GM21576 (cell line): ENCODE results near the gene ADNP2.

Experiments used
- ATAC-seq: cut with Tn5 transposase; IDR thresholded peaks from one replicate; pipeline ENCODE4 v1.9.1; 2021; ENCODE audit warnings: mild to moderate bottlenecking, moderate library complexity; ENCODE audit not compliant: unreplicated experiment

ADNP2 gene, protein sequence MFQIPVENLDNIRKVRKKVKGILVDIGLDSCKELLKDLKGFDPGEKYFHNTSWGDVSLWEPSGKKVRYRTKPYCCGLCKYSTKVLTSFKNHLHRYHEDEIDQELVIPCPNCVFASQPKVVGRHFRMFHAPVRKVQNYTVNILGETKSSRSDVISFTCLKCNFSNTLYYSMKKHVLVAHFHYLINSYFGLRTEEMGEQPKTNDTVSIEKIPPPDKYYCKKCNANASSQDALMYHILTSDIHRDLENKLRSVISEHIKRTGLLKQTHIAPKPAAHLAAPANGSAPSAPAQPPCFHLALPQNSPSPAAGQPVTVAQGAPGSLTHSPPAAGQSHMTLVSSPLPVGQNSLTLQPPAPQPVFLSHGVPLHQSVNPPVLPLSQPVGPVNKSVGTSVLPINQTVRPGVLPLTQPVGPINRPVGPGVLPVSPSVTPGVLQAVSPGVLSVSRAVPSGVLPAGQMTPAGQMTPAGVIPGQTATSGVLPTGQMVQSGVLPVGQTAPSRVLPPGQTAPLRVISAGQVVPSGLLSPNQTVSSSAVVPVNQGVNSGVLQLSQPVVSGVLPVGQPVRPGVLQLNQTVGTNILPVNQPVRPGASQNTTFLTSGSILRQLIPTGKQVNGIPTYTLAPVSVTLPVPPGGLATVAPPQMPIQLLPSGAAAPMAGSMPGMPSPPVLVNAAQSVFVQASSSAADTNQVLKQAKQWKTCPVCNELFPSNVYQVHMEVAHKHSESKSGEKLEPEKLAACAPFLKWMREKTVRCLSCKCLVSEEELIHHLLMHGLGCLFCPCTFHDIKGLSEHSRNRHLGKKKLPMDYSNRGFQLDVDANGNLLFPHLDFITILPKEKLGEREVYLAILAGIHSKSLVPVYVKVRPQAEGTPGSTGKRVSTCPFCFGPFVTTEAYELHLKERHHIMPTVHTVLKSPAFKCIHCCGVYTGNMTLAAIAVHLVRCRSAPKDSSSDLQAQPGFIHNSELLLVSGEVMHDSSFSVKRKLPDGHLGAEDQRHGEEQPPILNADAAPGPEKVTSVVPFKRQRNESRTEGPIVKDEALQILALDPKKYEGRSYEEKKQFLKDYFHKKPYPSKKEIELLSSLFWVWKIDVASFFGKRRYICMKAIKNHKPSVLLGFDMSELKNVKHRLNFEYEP

DNA sequence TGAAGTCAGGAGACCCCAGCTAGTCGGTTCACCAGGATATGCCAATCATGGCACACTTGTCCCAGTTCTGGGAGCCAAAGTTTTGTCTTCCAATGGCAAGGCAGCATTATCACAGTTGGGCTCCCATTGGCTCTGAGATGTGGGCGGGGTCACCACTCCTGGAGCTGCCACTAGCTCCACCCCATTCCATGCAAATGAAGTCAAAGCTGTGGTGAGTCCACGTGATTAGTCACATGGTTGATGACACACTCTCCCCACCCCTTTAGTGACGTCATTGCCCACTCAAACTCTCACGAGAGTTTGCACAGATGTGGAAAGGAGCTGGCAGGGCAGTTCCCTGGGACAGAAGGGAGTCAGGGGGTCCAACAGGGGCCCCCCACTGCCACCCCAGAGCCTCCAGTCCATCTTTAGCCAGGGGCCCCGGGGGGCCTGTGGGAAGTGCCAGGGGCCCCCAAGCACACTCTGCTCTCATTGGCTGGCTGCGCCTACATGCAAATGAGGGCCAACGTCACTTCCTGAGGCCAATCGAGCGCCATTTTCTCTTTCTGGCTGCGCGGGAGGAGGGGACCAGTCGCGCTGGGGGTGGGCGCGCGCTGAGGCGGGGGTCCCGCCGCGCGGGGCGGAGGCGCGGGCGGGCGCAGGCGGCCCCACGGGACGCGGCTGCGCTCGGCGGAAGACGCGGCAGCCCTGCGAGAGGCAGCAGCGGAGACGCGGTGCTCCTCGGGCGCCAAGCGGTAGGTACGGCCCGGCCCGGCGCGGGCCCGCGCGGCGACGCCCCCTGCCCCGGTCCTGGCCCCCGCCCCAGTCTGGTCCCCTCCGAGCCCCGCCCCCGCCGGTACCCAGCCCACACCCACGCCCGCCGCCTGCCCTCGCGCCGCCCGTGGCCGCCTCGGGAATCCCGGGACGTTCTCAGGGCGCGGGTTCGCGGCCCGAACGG lies at the start of gene ADNP2:
TSS of gene ADNP2 (plus strand) at position 524 of the 937 bp plus-strand sequence. CDS start 8,281 bp downstream, outside the sequence.
- peak; percentile 47 for ATAC-seq

DNA sequence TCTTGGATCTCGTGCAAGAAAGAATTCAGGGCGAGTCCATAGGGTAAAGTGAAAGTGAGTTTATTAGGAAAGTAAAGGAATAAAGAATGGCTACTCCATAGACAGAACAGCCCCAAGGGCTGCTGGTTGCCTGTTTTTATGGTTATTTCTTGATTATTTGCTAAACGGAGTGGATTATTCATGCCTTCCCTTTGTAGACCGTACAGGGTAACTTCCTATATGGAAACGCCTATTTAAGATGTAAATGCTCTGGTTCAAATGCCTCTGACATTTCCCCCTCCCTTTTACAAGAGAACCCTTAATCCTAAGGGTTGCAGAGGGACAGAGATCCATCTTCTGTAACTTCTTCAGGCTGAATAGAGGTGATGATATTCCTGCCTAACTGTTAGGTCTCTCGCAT lies 49.1 kb upstream of the ADNP2 start:
- no peak for ATAC-seq

- no peak for ATAC-seq
These were observed 43.4 kb upstream of the ADNP2 start for GRCh38 chr18:80065705-80066104.

GRCh38 chr18:80067321-80067720 lies 41.7 kb upstream of the ADNP2 start:
- no peak for ATAC-seq

DNA sequence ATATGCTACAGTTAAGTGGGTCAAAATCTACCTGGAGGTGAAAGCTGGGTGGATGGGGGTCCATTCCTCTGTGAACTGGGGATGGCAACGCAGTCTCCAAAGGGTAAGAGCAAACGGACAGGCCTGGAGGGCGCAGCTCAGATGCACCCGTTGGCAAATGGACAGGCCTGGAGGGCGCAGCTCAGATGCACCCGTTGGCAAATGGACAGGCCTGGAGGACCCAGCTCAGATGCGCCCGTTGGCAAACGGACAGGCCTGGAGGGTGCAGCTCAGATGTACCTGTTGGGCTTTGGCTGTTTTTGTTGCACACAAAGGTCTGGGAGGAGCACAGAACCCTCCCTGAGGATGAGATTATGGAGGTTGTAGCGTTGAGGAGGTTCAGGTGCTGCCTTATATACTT lies 41.2 kb upstream of the ADNP2 start:
- ATAC-seq, result no peak

- no peak for ATAC-seq
These were observed 40.3 kb upstream of the ADNP2 start for GRCh38 chr18:80068571-80069272.

DNA sequence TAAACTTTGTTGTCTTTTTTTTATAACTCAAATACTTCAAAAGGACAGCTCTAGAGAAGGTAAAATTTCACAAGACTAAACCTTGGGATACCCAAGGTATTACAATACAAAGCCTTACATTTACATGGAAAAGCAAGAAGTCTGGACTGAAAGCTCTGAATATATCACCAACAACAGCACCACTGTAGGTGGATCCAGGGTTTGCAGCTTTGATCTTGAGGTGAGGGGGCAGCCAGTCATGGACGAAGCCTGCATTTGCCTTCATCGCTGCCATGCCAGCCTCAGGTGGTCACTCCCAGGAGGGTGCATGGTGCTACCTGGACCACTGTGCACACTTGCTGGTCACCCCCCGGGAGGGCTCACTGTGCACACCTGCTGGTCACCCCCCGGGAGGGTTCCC lies 38.2 kb upstream of the ADNP2 start:
- ATAC-seq, result no peak

GRCh38 chr18:80074183-80074582 lies 34.9 kb upstream of the ADNP2 start:
- no peak for ATAC-seq

DNA sequence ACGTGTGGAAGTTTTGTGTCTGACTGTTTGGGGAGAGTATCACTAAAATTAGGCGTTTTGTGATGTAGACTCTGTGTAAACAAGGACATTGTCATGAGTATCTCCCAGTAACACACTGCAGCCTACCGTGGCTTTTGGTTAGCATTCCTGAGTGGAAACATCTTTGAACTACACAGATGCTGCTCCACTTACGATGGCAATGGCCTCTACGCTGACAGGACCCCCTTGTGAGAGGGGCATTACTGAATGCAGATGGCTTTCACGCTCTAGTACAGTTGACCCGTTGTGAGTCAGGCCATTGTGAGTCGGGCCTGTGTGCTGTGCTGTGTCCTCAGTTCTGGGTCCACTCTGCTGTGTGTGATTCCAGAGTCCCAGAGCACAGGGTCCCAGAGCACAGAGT lies 34.4 kb upstream of the ADNP2 start:
- ATAC-seq, result no peak

DNA sequence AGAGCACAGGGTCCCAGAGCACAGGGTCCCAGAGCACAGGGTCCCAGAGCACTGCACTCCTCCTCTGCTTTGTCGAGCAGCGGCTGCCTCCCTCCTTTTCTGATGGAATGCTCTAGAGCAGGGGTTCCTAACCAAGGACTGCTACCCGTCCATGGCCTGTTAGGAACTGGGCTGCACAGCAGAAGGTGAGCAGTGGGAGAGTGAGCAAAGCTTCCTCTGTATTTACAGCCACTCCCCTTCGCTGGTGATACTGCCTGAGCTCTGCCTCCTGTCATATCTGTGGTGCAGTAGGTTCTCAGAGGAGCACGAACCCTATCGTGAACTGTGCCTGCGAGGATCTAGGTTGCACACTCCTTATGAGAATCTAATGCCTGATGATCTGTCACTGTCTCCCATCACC lies 33.1 kb upstream of the ADNP2 start:
- no peak for ATAC-seq

GRCh38 chr18:80076379-80076778 lies 32.7 kb upstream of the ADNP2 start:
- no peak for ATAC-seq

DNA sequence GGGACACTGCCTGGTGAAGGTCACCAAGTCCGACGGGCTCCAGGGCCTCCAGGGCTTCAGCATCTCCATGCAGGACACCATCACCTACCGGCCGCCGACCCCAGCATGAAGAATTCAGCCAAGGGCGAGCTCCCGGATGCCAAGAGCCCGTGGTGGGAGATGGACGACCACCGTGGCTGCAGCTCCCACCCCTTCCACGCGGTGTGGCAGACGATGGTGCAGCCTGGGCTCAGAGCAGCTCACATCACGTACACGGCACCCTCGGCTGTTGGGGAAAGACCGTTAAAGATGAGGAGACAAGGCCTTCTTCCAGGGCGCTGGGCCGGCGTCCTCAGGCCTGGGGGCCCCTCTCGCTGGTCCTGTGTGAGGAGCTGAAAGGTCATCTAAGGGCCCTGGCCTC lies 31.2 kb upstream of the ADNP2 start:
- no peak for ATAC-seq

DNA sequence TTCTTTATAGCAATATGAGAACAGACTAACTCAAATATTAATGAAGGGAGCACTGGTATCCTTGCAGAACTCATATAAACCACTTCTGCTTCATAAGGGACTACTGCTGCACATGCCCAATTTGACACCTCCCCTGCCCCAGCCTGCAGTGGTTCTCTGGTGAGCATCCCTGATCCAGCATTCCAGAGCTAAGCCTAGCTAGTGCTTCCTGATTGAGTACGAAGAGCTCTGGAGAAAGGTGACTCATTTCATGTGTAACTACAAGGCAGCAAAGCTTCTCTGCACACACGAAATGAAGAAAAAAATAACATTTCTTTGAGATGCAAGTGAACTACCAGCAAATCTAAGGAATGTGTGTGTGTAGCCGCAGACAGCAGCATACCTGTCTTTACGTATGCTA lies 22.8 kb upstream of the ADNP2 start:
- ATAC-seq, result no peak

DNA sequence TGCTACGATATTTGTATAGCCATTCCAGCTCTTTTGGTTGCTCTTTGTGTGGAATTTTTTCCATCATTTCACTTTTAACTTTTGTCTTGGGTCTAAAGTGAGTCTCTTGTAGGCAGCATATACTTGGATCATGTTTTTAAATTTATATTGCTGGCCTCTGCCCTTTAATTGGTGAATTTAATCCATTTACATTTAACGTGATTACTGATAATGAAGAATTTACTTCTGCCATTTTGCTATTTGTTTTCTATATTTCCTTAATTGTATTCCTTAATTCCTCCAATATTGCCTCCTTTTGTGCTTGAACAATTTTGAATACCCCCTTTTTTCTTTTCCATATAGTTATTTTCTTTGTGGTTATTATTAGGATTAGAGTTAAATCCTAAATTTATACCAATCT lies 21.0 kb upstream of the ADNP2 start:
- no peak for ATAC-seq

DNA sequence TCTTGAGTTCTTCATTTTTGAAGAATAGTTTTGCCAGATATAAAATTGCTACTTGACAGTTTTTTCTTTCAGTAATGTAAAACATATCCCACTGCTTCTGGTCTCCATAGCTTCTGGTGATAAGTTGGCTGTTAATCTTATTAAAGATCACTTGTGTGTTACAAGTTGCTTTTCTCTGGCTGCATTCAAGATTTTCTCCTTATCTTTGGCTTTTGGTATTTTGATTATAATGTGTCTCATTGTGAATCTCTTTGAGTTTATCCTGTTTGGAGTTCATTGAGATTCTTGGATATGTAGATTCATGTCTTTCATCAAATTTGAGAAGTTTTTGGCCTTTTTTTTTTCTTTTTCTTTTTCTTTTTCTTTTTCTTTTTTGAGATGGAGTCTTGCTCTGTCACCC lies 20.2 kb upstream of the ADNP2 start:
- no peak for ATAC-seq

- no peak for ATAC-seq
These were observed 13.6 kb upstream of the ADNP2 start for GRCh38 chr18:80095414-80095813.

GRCh38 chr18:80096032-80096565 lies 13.0 kb upstream of the ADNP2 start:
- no peak for ATAC-seq

DNA sequence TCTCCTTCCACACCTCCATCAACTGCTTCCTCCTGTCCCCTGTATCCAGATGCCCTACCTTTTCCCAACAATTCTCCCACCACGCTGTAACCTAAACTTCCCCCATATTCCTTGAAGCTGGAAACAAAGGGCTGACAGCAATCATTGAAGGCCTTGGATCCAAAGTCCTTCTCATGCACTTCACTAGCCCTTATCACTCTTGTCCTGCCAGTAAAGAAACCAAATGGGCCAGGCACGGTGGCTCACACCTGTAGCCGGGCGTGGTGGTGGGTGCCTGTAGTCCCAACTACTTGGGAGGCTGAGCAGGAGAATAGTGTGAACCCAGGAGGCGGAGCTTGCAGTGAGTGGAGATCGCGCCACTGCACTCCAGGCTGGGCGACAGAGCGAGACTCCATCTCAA lies 11.9 kb upstream of the ADNP2 start:
- ATAC-seq, result no peak

DNA sequence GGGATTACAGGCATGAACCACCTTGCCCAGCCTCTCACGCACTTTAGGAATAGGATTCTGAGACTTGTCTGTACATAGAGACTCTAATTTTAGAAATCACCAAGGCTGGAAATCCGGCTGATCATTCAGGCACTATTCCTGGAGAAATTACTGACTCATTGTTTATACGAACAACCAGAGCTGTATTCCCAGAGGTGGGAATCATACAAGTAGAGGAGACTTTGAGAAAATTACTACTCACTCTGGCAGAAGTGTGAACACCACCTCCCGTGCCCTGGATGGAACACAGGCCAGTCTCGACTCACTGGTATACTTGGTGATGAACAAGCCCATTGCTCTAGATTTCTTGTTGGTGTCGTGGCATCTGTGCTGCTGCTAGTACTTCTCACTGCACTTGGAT lies 5.8 kb upstream of the ADNP2 start:
- ATAC-seq, result no peak

DNA sequence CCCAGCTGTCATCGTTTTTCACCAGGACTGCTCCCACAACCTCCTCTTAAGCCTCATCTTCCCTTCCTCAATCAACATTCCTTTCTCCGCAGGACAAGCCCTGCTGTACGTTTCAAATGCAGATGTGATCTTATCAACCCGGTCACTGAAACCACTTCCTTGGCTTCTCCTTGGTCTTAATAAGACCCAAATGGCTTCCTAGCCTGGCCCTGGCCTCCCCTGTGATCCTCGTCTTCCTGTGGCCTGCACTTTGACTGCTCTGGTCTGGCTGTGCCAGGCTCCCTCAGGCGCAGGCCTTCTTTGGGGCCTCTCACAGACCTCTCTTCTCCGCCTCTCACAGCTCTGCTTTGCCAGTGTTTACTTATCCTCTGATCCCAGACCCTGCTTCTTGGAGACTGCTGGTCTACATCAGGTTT lies 4.7 kb upstream of the ADNP2 start:
- no peak for ATAC-seq
